NOMO-1 treated with dmso at 0.1 percent for 144 hours (cell line): ENCODE data around the gene UFSP1.

Source experiments
- DNase-seq: peaks from one replicate; lab custom pipeline; 2025; ENCODE audit not compliant: unreplicated experiment; lab: John Stamatoyannopoulos, UW

The UFSP1 gene

DNA sequence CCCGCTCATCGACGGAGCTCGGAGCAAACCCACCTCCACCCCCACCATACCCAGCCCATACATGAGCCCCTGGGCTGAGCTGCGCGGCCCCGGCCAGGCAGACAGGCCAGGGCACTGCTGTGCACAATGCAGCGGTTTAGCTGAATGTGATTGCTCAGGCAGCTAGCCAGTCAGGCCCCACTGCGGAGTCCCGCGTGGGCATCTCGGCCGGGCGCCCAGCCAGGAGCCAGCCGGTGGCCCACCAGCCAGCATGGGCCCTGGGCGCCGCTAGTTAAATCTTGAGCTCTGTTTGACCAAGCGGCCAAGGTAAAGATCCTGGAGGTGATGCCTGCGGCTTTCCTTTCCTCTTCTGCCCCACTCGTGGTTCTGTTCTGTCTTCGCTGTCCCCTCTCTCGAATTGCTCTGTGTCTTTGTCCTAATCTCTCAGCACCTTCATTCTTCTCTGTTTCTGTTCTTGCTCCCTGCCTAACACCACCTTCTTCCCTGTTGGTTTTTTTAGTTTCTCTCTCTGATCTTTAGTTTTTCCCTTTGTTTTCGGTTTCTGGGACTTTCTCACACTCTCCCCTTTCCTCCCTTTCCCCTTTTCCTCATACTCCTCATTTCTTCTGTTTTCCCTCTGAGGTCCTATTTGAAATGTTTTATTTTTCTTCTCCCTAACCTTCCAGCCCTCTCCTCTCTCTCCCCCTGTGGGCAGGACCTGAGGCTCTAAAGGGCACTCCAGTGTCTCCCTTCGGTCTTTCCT is 6.6 kb downstream of the UFSP1 start:
- no peak for DNase-seq

GRCh38 chr7:100882201-100882600 is 7.3 kb downstream of the UFSP1 start:
- DNase-seq: no peak

DNA sequence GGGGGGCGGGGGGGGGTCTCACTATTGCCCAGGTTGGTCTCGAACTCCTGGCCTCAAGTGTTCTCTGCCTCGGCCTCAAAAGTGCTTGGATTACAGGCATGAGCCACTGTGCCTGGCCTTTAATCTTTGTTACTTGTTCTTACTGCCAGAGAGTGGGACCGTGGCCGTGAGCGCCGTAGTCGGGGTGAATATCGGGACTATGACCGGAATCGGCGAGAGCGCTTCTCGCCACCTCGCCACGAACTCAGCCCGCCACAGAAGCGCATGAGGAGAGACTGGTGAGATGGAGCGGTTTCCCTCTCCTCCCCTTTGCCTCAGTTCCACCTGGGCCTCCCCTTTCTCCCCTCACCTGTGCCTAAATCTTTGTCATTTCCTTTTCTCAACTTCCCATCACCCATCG is 8.4 kb downstream of the UFSP1 start:
- DNase-seq: no peak

GRCh38 chr7:100880645-100881044 is 8.9 kb downstream of the UFSP1 start:
- DNase-seq: no peak

DNA sequence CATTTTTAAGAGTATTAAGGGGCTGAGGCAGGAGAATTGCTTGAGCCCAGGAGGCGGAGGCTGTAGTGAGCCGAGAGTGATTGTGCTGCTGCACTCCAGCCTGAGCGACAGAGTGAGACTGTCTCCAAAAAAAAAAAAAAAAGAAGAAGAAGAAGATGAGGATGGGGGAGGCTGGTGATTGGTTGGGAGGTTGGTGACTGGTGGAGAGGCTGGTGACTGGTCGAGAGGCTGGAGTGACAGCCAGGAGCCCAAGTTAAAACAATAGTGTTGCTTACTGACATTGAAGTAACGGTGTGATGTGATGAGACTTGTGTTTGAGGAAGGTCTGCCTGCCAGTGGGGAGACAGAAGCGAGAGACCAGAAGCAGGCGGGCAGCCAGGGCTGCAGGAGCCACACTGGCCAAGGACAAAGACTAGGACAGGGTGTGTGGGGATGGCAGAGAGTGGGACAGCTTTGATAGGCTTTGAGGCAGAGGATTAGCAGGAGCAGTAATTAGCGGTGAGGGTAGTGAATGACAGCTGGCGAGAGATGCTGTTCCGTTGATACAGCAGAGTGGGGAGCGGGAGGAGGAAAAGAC is 9.7 kb downstream of the UFSP1 start:
- DNase-seq: no peak

- DNase-seq: no peak
These were observed 10.8 kb downstream of the UFSP1 start for GRCh38 chr7:100878685-100879084.

DNA sequence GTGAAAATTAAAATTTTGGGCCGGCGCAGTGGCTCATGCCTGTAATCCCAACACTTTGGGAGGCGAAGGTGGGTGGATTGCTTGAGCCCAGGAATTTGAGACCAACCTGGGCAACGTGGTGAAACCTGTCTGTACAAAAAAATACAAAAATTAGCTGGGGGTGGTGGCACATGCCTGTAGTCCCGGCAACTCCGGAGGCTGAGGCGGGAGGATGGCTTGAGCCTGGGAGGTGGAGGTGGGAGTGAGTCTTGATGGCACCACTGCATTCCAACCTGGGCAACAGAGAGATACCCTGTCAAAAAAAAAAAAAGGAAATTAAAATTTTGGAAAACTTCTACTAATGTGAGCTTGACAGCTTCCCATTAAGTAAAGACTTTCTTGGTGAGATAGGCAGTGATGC is 11.5 kb downstream of the UFSP1 start:
- no peak for DNase-seq

DNA sequence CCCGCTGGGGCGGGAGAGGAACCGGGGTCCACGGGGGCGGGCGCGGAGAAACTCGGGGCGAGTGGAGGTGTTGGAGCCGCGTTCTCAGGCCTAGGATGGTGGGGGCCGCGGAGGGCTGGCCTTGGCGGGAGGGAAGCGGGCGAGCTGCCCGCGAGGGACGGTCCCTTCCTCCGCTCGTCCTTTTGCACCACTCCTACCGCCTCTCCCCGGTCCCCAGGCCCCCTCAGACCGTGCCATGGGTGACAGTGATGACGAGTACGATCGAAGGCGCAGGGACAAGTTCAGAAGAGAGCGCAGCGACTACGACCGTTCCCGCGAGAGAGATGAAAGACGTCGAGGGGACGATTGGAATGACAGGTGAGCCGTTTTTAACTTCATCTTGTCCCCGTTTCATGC is 14.2 kb downstream of the UFSP1 start:
- DNase-seq: no peak

DNA sequence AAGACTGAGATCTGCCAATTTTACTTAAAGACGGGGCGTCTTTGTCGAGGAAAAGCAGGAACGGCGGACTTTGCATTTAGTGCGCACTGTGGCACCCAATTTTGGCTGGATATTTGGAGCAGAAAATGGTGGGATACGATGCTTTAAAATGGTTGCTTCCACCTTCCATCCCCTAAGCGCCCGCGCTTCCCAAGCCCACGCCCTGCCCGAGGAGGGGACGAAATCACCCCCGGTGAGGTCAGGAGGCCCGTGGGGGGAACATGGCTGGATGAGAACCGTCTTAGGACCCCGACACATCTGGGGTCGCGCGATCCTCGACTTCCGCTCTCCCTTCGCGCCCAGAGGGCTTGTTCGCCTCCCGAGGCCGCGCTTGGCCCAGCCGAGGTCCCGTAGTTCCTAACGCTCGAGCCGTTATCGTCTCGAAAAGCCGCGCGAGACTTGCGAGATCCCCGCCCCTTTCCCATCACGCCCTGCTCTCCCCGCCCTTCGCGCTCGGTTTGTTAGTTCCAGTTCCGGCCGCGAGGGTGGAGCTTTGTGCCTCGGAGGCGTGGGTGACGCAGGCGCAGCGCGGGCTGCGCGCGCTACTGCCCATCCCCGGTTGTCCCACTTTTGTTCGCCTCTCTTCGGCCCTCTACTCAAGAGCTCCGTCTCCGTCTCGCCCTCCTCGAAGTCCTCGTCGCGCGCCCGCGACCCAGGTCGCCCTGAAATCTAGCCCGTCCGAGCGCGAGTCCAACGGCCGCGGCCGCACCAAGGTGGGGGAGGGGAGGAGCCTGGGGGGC is 14.7 kb downstream of the UFSP1 start, which contains the start of gene SRRT:
Gene SRRT, plus strand, starts transcription at position 527 of the 779 bp plus-strand sequence. CDS start 488 bp downstream, outside the sequence.
- DNase-seq: peak; percentile 99

GRCh38 chr7:100874300-100874576 is 15.3 kb downstream of the UFSP1 start:
- no peak for DNase-seq

GRCh38 chr7:100873599-100874299 is 15.8 kb downstream of the UFSP1 start:
- no peak for DNase-seq

DNA sequence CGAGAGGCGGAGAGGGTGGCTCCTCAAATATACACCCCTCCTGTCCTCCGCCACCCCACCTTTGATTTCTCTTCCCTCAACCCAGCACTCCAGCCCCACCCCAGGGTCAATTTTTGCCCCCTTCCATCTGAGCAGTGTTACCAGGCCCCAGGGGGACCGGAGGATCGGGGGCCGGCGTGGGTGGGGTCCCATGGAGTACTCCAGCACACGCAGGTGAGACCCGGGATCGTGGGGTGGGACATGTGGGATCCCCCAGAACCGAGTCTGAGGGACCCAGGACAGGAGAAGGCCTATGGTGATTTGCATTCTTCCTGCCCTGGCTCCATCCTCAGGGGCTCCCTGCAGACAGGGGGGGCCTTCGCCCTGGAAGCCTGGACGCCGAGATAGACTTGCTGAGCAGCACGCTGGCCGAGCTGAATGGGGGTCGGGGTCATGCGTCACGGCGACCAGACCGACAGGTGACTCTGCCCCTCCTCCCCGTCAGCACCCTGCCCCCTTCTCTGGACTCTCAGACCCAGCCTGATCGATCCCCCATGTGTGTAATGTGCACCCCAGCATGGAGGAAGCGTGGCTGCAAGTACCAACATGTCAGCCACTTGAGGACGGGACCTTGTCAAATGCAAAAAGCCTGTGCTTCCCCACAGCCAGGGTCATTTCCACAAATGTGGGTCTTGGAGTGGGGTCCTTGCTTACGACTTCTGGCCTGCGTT is 21.6 kb downstream of the UFSP1 start:
- DNase-seq: no peak

DNA sequence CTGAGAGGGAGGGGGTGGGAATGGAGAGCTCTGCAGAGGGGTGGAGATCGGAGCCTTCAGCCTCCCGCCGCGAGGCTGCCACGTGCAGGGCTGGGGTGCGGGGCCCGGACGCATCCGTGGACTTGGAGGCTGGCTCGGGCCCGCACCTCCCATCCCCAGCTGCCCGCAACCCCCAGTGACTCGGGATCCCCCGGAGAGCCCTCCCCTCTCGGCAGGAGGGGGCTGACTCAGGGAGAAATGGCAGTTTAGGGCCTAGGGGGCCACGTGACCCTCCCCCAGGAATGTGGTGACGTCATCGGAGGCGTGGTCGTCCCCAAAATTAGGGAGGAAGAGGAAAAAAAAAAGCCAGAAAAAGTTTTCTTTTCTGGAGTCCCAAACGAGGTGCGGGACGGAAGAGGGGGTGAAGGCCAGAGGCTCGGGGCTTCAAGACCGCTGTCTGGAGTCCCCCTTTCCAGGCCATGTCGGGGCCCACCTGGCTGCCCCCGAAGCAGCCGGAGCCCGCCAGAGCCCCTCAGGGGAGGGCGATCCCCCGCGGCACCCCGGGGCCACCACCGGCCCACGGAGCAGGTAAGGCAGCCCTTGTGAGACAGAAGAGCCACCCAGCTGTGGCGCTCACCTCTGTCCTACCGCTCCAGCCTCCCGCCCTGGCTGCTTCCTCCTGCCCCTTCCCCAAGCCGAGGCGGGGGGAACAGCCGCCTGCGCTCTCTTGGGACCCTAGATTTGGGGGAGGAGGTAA is 22.3 kb downstream of the UFSP1 start, which contains the start of gene TRIP6:
Gene TRIP6, plus strand, starts transcription at position 348 of the 736 bp plus-strand sequence. Its CDS starts 111 bp downstream, at position 459.
- DNase-seq: no peak

DNA sequence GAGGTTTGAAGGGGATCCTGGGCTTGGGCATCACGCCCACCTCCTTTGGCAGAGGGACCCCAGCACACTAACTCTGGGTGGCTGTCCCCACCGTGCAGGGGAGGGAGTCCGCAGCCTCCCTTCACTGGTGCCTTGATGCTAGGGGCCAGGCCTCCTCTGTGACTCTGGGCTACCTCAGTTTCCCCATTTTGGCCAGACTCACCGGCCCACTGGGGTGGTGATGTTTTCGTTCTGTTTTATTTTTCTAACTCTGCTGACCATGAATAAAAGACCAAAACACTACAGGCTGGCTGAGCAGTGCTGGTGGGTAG is 22.8 kb downstream of the UFSP1 start:
- no peak for DNase-seq

DNA sequence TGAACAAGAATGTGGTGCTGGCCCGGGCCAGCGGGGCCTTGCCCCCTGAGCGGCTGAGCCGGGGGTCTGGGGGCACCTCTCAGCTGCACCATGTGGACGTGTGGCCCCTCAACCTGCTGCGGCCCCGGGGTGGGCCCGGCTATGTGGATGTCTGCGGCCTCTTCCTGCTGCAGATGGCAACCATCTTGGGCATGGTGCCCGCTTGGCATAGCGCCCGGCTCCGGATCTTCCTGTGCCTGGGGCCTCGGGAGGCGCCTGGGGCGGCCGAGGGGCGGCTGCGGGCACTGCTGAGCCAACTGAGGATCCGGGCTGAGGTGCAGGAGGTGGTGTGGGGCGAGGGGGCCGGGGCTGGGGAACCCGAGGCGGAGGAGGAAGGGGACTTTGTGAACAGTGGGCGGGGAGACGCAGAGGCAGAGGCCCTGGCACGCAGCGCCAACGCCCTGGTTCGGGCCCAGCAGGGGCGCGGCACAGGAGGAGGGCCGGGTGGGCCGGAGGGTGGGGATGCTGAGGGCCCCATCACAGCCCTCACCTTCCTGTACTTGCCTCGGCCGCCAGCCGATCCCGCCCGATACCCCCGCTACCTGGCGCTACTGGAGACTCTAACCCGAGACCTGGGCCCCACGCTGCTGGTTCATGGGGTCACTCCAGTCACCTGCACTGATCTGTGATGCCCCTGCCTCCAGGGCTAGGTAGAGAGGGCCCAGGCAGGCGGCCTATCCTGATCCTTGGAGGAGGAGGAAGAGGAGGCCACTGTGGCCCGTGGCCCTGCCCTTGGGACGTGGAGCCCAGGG is 23.4 kb downstream of the UFSP1 start:
- no peak for DNase-seq

DNA sequence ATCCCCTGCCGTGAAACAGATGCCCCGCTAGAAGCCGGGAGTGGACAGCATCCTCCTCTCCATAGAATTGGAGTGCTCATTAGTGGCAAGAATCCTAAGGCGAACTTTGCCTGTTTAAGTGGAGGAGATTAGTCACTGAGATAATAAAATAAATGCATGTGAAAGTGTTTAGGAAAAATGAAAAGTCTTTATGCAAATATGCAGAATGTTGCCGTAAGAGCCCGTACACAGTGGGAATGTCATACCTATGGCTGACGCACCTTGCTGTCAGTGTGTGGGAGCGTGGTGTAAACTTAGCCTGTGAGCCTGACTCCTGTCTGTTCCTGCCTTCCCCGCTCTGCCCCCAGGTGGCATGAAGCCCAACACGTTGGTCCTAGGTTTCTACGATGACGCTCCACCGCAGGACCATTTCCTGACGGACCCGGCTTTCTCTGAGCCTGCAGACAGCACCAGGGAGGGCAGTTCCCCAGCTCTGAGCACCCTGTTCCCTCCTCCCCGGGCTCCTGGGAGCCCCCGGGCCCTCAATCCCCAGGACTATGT is 24.1 kb downstream of the UFSP1 start:
- no peak for DNase-seq

- no peak for DNase-seq
These were observed 25.2 kb downstream of the UFSP1 start for GRCh38 chr7:100864263-100864845.

- no peak for DNase-seq
These were observed 26.0 kb downstream of the UFSP1 start for GRCh38 chr7:100863406-100863950.

- DNase-seq: no peak
These were observed 27.9 kb downstream of the UFSP1 start for GRCh38 chr7:100861616-100861985.
